HG02884 (cell line): ENCODE data around the gene MIPEP.

ENCODE experiments used
- ATAC-seq: cut with Tn5 transposase; IDR thresholded peaks from one replicate; pipeline ENCODE4 v1.9.1; 2021; ENCODE audit warnings: mild to moderate bottlenecking, moderate library complexity; ENCODE audit not compliant: unreplicated experiment

MIPEP gene

GRCh38 chr13:23811366-23812062, 77.7 kb downstream of the MIPEP start:
- no peak for ATAC-seq

GRCh38 chr13:23810685-23811240, 78.4 kb downstream of the MIPEP start:
- ATAC-seq, result no peak

GRCh38 chr13:23808803-23809202, 80.4 kb downstream of the MIPEP start:
- ATAC-seq, result no peak

- no peak for ATAC-seq
Measured at GRCh38 chr13:23806874-23807526, 82.2 kb downstream of the MIPEP start.

- ATAC-seq, result no peak
Measured at GRCh38 chr13:23805821-23806220, 83.4 kb downstream of the MIPEP start.

GRCh38 chr13:23805122-23805521, 84.1 kb downstream of the MIPEP start:
- ATAC-seq, result no peak

GRCh38 chr13:23804166-23804565, 85.0 kb downstream of the MIPEP start:
- ATAC-seq, result no peak

GRCh38 chr13:23801141-23801540, 88.1 kb downstream of the MIPEP start:
- ATAC-seq, result no peak

- ATAC-seq, result peak; percentile 91
Measured at GRCh38 chr13:23799945-23800344, 89.3 kb downstream of the MIPEP start.

- no peak for ATAC-seq
Measured at GRCh38 chr13:23797276-23797903, 91.8 kb downstream of the MIPEP start.

- ATAC-seq, result no peak
Measured at GRCh38 chr13:23796551-23796950, 92.6 kb downstream of the MIPEP start.

- peak; percentile 56 for ATAC-seq
Measured at GRCh38 chr13:23794267-23795161, 94.7 kb downstream of the MIPEP start.

- ATAC-seq, result no peak
Measured at GRCh38 chr13:23793711-23794110, 95.5 kb downstream of the MIPEP start.

- no peak for ATAC-seq
Measured at GRCh38 chr13:23792680-23793079, 96.5 kb downstream of the MIPEP start.

GRCh38 chr13:23790577-23791170, 98.5 kb downstream of the MIPEP start:
- ATAC-seq, result no peak

- ATAC-seq, result no peak
Measured at GRCh38 chr13:23789576-23790346, 99.4 kb downstream of the MIPEP start.

- no peak for ATAC-seq
Measured at GRCh38 chr13:23788459-23788858, 100.7 kb downstream of the MIPEP start.

- no peak for ATAC-seq
Measured at GRCh38 chr13:23787464-23787863, 101.7 kb downstream of the MIPEP start.

GRCh38 chr13:23786607-23787006, 102.6 kb downstream of the MIPEP start:
- no peak for ATAC-seq

GRCh38 chr13:23778879-23779278, 110.3 kb downstream of the MIPEP start:
- no peak for ATAC-seq
